AG09319 (cell line): ENCODE results near the gene TARS3.

ENCODE experiments used
- DNase-seq: peaks from one replicate; pipeline ENCODE4 v3.0.0-alpha.2; 2010; ENCODE audit warnings: low read depth; ENCODE audit errors: extremely low read depth
- CTCF ChIP-seq: IDR thresholded peaks from 2 replicates; pipeline ENCODE4 v1.5.1; 2011; ENCODE audit warnings: low read depth, mild to moderate bottlenecking, inconsistent platforms, low read length, moderate library complexity

TARS3 gene

DNA sequence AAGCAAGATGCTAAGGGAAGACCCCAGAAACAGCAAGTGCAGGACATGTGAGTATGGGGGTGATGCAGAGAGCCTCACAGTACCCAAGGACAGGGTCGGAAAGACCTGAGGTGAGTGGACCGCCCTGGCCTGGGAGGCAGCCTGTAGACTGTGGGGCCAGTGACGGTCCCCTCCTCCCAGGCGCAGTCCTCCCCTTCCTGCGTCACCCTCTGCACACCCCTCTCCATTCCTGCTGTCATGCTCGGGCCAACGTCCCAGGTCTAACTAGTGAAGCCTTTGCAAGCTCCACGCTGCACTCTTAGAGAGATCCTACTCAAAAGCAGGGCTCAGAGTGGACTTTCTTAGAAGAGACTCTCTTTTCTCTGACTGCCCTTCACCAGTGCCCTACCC, 113.7 kb downstream of the TARS3 start:
- no peak for DNase-seq

GRCh38 chr15:101609742-101610610, 114.3 kb downstream of the TARS3 start:
- no peak for DNase-seq
- TF ChIP-seq CTCF: no peak

More for the DNA sequence above, 113.7 kb downstream of the TARS3 start:
- no peak for TF ChIP-seq CTCF

DNA sequence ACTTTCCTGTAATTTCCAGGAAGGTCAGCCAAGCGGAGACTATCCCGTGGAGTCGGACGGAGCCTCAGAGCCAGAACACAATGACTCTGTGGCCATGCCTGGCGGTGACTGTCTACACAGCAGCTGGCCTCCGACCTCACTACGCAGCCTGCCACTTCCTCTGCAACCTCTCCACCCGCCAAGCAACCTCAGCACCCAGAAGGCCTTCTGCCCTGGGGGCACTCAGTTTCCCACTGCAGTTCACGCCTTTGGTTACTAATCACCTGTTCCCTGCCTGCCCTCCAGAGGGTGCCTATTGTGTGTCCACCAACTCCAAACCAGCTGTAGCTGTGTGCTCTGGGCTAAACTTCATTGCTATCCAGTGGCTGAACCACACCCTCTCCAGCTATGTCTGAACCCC, 116.1 kb downstream of the TARS3 start:
- no peak for DNase-seq
- TF ChIP-seq CTCF: no peak

GRCh38 chr15:101607108-101607507, 117.2 kb downstream of the TARS3 start:
- TF ChIP-seq CTCF: no peak
- no peak for DNase-seq

- TF ChIP-seq CTCF: no peak
- no peak for DNase-seq
Measured at GRCh38 chr15:101604124-101604874, 120.0 kb downstream of the TARS3 start.
